CD14-positive monocyte (primary cell): ENCODE measurements around the gene ODC1. TPM values are rescaled to one million over a fixed set of nuclear protein-coding genes. Genes with fewer than 3 reads are reported as not detected.

ENCODE experiments used
- DNase-seq, 3 donors: peaks; one replicate each; pipeline ENCODE4 v3.0.0-alpha.2; 2011 to 2022
- H2AFZ ChIP-seq: 2 replicates; pipeline ENCODE4 v1.6.0; 2012; ENCODE audit warnings: mild to moderate bottlenecking, low read depth, low read length, inconsistent platforms; ENCODE audit not compliant: insufficient read depth, poor library complexity, severe bottlenecking
- H3K27ac ChIP-seq, 2 donors: 1 replicate in 1 of 2; 2 replicates in 1 of 2; pipeline ENCODE4 v1.5.1; 2012 to 2013; ENCODE audit warnings: low read length in 2 of 2, control low read depth in 1 of 2, inconsistent platforms in 1 of 2, low read depth in 1 of 2, mild to moderate bottlenecking in 1 of 2
- H3K27me3 ChIP-seq, 2 donors: one replicate each; pipeline versions ENCODE4 v1.6.0 to v1.6.1; 2011 to 2013; ENCODE audit warnings: low read length in 2 of 2; ENCODE audit not compliant: control insufficient read depth in 2 of 2, insufficient read depth in 2 of 2
- H3K36me3 ChIP-seq, 2 donors: replicated peaks in 1 of 2; 1 replicate in 1 of 2; 2 replicates in 1 of 2; pipeline versions ENCODE4 v1.5.1 to v1.6.1; 2012 to 2013; ENCODE audit warnings: low read length in 2 of 2, control low read depth in 1 of 2, inconsistent platforms in 1 of 2, mild to moderate bottlenecking in 1 of 2; ENCODE audit not compliant: insufficient read depth in 2 of 2, control insufficient read depth in 1 of 2
- H3K4me1 ChIP-seq, 2 donors: 1 replicate in 1 of 2; 2 replicates in 1 of 2; pipeline versions ENCODE4 v1.5.1 to v1.6.1; 2012 to 2013; ENCODE audit warnings: low read length in 2 of 2, control low read depth in 1 of 2, inconsistent platforms in 1 of 2, mild to moderate bottlenecking in 1 of 2, moderate library complexity in 1 of 2; ENCODE audit not compliant: insufficient read depth in 2 of 2, control insufficient read depth in 1 of 2
- H3K4me2 ChIP-seq: replicated peaks from 2 replicates; pipeline ENCODE3; 2012; ENCODE audit warnings: low read length, moderate library complexity, mild to moderate bottlenecking; ENCODE audit not compliant: poor library complexity, severe bottlenecking; ENCODE audit errors: extremely low read depth
- H3K4me3 ChIP-seq, 3 experiments: fragments of 200-600 bp in 1 of 3; sonication (generic) in 1 of 3; replicated peaks in 1 of 3; 1 replicate in 2 of 3; 2 replicates in 1 of 3; pipeline ENCODE4 v1.5.1; 2011 to 2013; ENCODE audit warnings: low read length in 3 of 3, mild to moderate bottlenecking in 3 of 3, control low read depth in 2 of 3, low read depth in 2 of 3, inconsistent platforms in 1 of 3, moderate library complexity in 1 of 3
- H3K79me2 ChIP-seq: 2 replicates; pipeline ENCODE4 v1.6.0; 2012; ENCODE audit warnings: mild to moderate bottlenecking, control low read depth, inconsistent platforms, low read length, moderate library complexity; ENCODE audit not compliant: insufficient read depth
- H3K9ac ChIP-seq: 2 replicates; pipeline ENCODE4 v1.6.0; 2017; ENCODE audit warnings: low read length, mild to moderate bottlenecking; ENCODE audit not compliant: insufficient read depth, poor library complexity, severe bottlenecking
- H3K9me3 ChIP-seq, 2 donors: replicated peaks in 1 of 2; 1 replicate in 1 of 2; 2 replicates in 1 of 2; pipeline versions ENCODE4 v1.5.1 to v1.6.1; 2012 to 2013; ENCODE audit warnings: low read length in 2 of 2, control low read depth in 1 of 2; ENCODE audit not compliant: control insufficient read depth in 1 of 2, insufficient read depth in 1 of 2
- H4K20me1 ChIP-seq: 2 replicates; pipeline ENCODE4 v1.6.0; 2012; ENCODE audit warnings: mild to moderate bottlenecking, low read length, control low read depth, moderate library complexity; ENCODE audit not compliant: insufficient read depth
- H3K27ac Mint-ChIP-seq, 7 donors: one replicate each; pipeline ENCODE4 v1.8.0; 2020; ENCODE audit warnings: mild to moderate bottlenecking in 7 of 7, mixed read lengths in 7 of 7, moderate library complexity in 6 of 7, inconsistent platforms in 2 of 7
- H3K27me3 Mint-ChIP-seq, 3 donors: one replicate each; pipeline ENCODE4 v1.8.0; 2021 to 2022; ENCODE audit warnings: low read depth in 3 of 3, mild to moderate bottlenecking in 3 of 3, mixed read lengths in 3 of 3, moderate library complexity in 3 of 3, inconsistent platforms in 1 of 3
- H3K36me3 Mint-ChIP-seq, 2 donors: one replicate each; pipeline ENCODE4 v1.8.0; 2020; ENCODE audit warnings: mixed read lengths in 2 of 2, inconsistent platforms in 1 of 2, mild to moderate bottlenecking in 1 of 2
- H3K4me1 Mint-ChIP-seq: one replicate; pipeline ENCODE4 v1.8.0; 2020; ENCODE audit warnings: mild to moderate bottlenecking, mixed read lengths
- H3K4me3 Mint-ChIP-seq, 2 donors: one replicate each; pipeline ENCODE4 v1.8.0; 2020; ENCODE audit warnings: mild to moderate bottlenecking in 2 of 2, mixed read lengths in 2 of 2, moderate library complexity in 1 of 2
- H3K9me3 Mint-ChIP-seq, 7 donors: one replicate each; pipeline ENCODE4 v1.8.0; 2020 to 2022; ENCODE audit warnings: mixed read lengths in 7 of 7, mild to moderate bottlenecking in 6 of 7, moderate library complexity in 6 of 7, inconsistent platforms in 2 of 7
- WGBS: methylation state at CpG from one replicate; pipeline ENCODE4 v1.1.5; 2013; ENCODE audit warnings: missing lambda C conversion rate; ENCODE audit not compliant: insufficient coverage; 5-methylcytosine and 5-hydroxymethylcytosine counted together
- intact Hi-C, 2 donors: fragments of 100-400 bp; cut with micrococcal nuclease; formaldehyde crosslinking; loops; one replicate each; pipeline versions ENCODE4 v1.15.0 to v1.15.1; 2023
- polyA plus RNA-seq, 3 donors: library from polyadenylated mRNA; depleted of rRNA in 1 of 3; unstranded in 2 of 3; stranded (reverse) in 1 of 3; fragments of 300-500 nt in 2 of 3; fragments of >200 nt in 1 of 3; fragmentation: Illumina TruSeq in 2 of 3; gene quantifications; 1 replicate in 2 of 3; 2 replicates in 1 of 3; pipeline ENCODE4 v1.2.3, GENCODE V29; 2012 to 2021
- TF ChIP-seq, protein P1 (sequence below): fragments of 200-600 bp; IDR thresholded peaks from one replicate; pipeline ENCODE4 v1.8.0; 2022; ENCODE audit warnings: antibody characterized with exemption, mild to moderate bottlenecking

Gene ODC1
- polyA plus RNA-seq, 3 donors: 22.7 to 27.3 (median 23.6) TPM

GRCh38 chr2:10482460-10482859 is 34.3 kb upstream of the ODC1 start:
- intact Hi-C loops: no loop called here
- H3K9ac ChIP-seq: no peak overlapping the region
- H3K79me2 ChIP-seq: no peaks in the 10 kb centered on the region
- H3K9me3 ChIP-seq: no peaks in the 10 kb centered on the region
- Mint-ChIP-seq H3K4me3 (no peak overlapping the region), H3K27me3 (peaks cover 12 to 26% (median 17%) of the 10 kb centered on the region in 3 donors), H3K36me3 (no peaks in the 10 kb centered on the region), H3K27ac (no peak overlapping the region), H3K4me1 (no peaks in the 10 kb centered on the region), H3K9me3 (no peaks in the 10 kb centered on the region)
- no peaks in the 10 kb centered on the region for H3K36me3 ChIP-seq
- H2AFZ ChIP-seq: no peak overlapping the region
- TF ChIP-seq, protein P1, sequence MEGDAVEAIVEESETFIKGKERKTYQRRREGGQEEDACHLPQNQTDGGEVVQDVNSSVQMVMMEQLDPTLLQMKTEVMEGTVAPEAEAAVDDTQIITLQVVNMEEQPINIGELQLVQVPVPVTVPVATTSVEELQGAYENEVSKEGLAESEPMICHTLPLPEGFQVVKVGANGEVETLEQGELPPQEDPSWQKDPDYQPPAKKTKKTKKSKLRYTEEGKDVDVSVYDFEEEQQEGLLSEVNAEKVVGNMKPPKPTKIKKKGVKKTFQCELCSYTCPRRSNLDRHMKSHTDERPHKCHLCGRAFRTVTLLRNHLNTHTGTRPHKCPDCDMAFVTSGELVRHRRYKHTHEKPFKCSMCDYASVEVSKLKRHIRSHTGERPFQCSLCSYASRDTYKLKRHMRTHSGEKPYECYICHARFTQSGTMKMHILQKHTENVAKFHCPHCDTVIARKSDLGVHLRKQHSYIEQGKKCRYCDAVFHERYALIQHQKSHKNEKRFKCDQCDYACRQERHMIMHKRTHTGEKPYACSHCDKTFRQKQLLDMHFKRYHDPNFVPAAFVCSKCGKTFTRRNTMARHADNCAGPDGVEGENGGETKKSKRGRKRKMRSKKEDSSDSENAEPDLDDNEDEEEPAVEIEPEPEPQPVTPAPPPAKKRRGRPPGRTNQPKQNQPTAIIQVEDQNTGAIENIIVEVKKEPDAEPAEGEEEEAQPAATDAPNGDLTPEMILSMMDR: no peak
- H3K4me1 ChIP-seq: no peaks in the 10 kb centered on the region
- no peak overlapping the region for H3K27ac ChIP-seq
- H3K27me3 ChIP-seq: peaks cover 0 to 5% of the 10 kb centered on the region in 2 donors
- H3K4me3 ChIP-seq: no peak overlapping the region
- 86% methylated on average over 6 of the region's 8 CpGs for WGBS
- no peaks in the 10 kb centered on the region for H4K20me1 ChIP-seq
- no peak overlapping the region for H3K4me2 ChIP-seq
- no peak for DNase-seq

DNA sequence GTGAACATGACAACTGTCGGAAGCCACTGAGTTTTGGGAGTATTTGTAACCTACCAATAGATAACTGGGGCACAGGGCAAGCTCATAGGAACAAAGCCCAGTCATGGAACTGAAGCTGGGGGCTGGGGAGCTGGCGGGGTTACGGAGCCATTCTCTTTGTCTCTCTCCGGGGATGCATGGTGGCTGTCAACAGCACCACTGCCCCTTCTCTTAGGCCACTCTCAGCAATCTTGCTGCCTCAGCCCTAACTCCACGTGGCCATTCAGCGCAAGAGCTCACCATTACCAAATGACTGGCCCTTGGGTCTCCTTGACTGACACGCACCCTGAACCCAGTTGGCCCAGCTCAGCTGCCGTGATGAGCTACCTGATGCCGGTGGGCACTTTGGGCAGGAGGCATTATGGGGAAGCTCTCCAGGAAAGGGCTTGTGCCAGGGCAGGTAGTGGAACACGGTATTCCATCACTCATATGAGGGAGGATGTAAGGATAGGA is 33.6 kb upstream of the ODC1 start:
- Histone ChIP-seq H3K36me3 (no peaks in the 10 kb centered on the region), H3K4me1 (no peaks in the 10 kb centered on the region), H3K79me2 (no peaks in the 10 kb centered on the region), H2AFZ (no peak overlapping the region), H3K9me3 (no peaks in the 10 kb centered on the region), H3K4me2 (no peak overlapping the region), H4K20me1 (no peaks in the 10 kb centered on the region), H3K27me3 (peaks cover 0 to 4% of the 10 kb centered on the region in 2 donors), H3K27ac (no peak overlapping the region), H3K9ac (no peak overlapping the region), H3K4me3 (no peak overlapping the region)
- Mint-ChIP-seq H3K36me3 (no peaks in the 10 kb centered on the region), H3K4me3 (no peak overlapping the region), H3K27me3 (peaks cover 14 to 22% (median 14%) of the 10 kb centered on the region in 3 donors), H3K27ac (no peak overlapping the region), H3K4me1 (no peaks in the 10 kb centered on the region), H3K9me3 (no peaks in the 10 kb centered on the region)
- intact Hi-C loops: no loop called here
- TF ChIP-seq, protein P1: no peak
- 100% methylated on average over 9 of the region's 10 CpGs for WGBS
- DNase-seq: no peak
